NCI-H187 (cell line): Measurements from ENCODE around the gene DDRGK1.

Experiments
- DNase-seq, 2 experiments: peaks; one replicate each; lab custom pipeline; 2025; lab: John Stamatoyannopoulos, UW

Gene DDRGK1

GRCh38 chr20:3235666-3236324, 31.3 kb upstream of the DDRGK1 start:
- DNase-seq: no peak

GRCh38 chr20:3233991-3234498, 29.6 kb upstream of the DDRGK1 start:
- no peak for DNase-seq

GRCh38 chr20:3233131-3233990, 28.9 kb upstream of the DDRGK1 start:
- DNase-seq: no peak

GRCh38 chr20:3231889-3232588, 27.6 kb upstream of the DDRGK1 start:
- no peak for DNase-seq

- DNase-seq: no peak
Observed at GRCh38 chr20:3231116-3231515, 26.6 kb upstream of the DDRGK1 start.

- DNase-seq: no peak
Observed at GRCh38 chr20:3229798-3230197, 25.3 kb upstream of the DDRGK1 start.

GRCh38 chr20:3229158-3229557, 24.7 kb upstream of the DDRGK1 start:
- no peak for DNase-seq

GRCh38 chr20:3228750-3229032, 24.2 kb upstream of the DDRGK1 start:
- no peak for DNase-seq

- DNase-seq: no peak
Observed at GRCh38 chr20:3227936-3228749, 23.7 kb upstream of the DDRGK1 start.

- no peak for DNase-seq
Observed at GRCh38 chr20:3227506-3227905, 23.0 kb upstream of the DDRGK1 start.

GRCh38 chr20:3226864-3227263, 22.4 kb upstream of the DDRGK1 start:
- DNase-seq: no peak

- DNase-seq: no peak
Observed at GRCh38 chr20:3226093-3226492, 21.6 kb upstream of the DDRGK1 start.

- DNase-seq: no peak
Observed at GRCh38 chr20:3224681-3225421, 20.4 kb upstream of the DDRGK1 start.

GRCh38 chr20:3223994-3224680, 19.7 kb upstream of the DDRGK1 start:
- no peak for DNase-seq

GRCh38 chr20:3223651-3223993, 19.1 kb upstream of the DDRGK1 start:
- DNase-seq: no peak

- DNase-seq: peak; percentile 91 to 96
Observed at GRCh38 chr20:3222635-3223600, 18.4 kb upstream of the DDRGK1 start.

GRCh38 chr20:3221398-3222226, 17.1 kb upstream of the DDRGK1 start:
- DNase-seq: no peak

GRCh38 chr20:3218307-3218988, 14.0 kb upstream of the DDRGK1 start:
- DNase-seq: peak in 1 of 2 experiments; percentile 59
